IPS DF 4.7 (cell line): ENCODE data around the gene LCP2.

Experiments used
- DNase-seq: peaks from one replicate; pipeline ENCODE4 v3.0.0-alpha.2; 2013; ENCODE audit warnings: low spot score; ENCODE audit errors: extremely low read depth

The LCP2 gene

DNA sequence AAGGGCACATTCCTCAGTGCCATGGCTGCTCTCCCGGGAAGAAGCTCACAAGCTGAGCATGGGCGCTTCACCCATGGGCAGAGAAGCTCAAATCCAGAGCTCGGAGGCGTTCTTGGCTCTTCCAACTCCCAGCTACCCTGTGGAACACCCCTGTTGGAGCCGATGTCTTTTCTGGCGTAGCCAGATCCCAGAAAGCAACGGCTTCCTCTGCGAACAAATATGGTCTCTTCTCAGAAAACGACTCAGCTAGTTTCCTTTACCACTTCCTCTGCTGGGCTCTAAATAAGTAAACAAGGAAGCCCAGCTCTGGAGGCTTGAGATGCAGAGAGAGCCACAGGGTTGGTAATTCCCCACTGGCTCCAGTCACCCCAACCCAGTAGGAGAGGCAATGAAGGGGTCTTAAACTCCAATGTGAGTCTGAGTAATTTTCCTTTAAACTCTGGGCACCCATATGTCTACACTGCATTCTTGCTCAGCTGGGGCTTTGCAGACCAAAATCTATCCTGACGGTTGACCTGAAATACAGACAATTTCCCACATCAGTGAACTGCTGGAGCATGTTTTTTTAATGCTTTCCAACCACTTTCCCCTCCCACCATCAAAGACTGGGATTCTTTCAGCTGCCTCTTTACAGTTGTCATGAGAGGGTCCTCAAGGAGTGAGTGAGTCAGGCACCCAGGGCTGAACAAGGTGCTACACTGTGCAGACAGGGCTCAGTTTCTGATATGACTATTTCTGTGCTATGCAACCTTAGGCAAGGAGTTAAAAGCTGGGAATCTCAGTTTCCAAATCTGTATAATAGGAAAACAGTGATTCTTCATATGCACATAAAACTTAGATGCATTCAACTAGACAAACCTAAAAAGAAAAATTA, at the start of gene LCP2:
Gene LCP2, minus strand, starts transcription at position 189 of the 874 bp plus-strand sequence. Its CDS starts 166 bp downstream, at position 23.
- DNase-seq: no peak

DNA sequence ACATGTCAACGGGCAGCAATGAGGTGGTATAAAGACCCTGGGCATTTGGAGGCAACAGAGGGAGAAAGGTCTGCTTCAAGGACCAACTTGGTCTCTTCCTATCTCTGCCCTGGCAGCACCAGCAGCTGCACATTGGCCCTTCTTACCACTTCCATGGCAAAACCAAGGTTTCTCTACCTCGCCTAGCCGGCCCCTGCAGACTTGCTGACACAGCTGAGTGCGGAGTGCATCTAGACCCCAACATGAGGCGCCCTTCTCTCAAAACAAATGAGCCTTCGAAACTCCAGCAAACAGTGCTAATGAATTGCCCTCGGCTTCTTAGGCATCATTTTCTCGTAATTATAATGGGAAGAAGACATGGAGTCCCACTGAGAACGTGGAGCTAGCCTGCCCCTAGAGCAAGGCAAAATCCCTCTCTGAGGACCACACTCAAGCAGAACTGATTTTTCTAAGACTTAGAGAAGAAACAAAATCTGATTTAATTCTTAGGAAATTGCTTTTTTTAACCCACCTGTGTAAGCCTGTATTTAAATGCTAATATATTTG, 49.5 kb upstream of the LCP2 start:
- no peak for DNase-seq

DNA sequence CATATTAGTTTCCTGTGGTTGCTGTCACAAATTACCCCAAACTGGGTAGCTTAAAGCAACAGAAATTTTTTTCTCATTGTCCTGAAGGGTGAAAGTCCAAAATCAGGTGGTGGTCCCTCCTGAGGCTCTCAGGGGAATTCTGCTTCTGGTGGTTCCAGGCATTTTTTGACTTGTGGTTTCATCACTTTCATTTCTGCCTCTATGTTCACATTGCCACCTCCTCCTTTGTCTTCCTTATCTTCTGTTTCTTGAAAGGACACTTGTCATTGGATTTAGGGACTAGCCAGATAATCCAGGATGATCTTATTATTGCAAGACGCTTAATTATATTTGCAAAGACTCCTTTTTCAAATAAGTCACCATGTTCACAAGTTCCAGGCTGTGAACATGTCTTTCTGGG, 48.4 kb upstream of the LCP2 start:
- DNase-seq: no peak

DNA sequence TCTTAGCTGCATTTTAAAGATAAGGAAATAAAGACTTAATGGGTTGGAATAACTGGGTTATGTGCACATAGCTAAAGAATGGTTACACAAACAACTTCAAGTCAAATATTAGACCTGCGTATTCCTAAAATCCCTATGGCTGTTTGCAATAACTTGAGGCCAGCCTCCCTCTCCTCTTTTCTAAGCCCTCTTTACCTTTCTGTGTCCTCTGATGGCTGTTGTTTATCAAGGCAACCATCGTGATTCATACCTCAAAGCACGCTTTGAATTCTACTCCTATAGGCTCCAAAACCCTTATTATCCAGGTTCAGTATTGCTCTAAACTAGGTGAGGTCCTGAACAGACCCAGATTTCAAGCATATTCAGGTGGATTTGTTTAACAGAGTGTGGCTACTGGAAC, 45.6 kb upstream of the LCP2 start:
- no peak for DNase-seq

DNA sequence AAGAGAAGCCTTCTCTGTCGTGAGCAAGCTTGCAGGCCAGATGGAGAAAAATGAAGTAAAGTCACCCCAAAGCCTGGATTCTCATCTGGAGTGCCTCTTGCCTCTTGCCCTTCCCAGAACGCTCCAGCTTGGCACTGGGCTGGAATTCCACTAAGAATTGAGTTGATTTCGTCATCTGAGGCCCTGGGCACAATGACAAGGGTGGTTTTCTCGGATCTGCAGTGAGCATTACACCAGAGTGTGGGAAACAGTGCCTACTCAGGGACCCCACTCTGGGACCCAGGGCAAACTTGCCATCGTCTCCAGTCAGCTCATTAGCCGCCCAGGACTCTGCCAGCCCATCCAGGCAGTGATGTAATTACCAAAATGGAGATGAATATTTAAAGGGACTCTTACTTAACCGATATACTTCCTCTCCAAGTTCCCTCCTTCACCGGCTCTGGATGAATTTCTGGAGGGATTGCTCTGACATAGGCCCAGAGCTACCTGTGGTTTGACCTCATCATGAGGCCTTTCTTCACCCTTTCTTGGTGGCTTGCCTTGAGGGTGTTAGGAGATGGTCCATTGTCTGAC, 44.7 kb upstream of the LCP2 start:
- DNase-seq: no peak

DNA sequence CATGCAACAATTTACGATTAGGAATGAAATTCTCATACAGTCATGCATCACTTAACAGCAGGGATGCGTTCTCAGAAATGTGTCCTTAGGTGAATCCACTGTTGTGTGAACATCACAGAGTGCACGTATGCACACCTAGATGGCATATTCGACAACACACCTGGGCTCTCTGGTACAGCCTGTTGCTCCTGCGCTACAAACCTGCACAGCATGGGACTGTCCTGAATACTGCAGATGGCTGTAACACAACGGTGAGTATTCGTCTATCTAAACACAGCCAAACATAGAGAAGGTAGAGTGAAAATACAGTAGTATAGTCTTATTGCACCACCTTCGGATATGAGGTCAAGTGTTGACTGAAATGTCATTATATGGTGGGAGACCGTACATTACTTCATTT, 44.0 kb upstream of the LCP2 start:
- no peak for DNase-seq

DNA sequence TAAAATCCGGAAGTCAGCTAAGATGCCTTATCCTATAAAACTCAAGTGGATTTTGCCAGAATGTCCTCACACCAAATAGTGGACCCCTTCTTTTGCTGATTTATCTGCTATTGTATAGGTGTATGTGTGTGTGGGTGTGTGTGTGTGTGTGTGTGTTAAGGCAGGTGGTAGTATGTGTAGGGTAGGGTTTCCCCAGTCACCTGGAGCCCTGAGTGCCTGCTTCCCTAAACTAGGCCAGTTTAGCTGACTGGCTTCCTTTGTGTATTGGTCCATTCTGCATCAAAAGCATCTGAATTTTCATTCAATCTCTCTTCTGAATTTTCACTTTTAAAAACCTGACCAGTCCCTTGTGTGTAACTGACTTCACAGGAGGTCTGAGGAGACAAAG, 42.2 kb upstream of the LCP2 start:
- no peak for DNase-seq

DNA sequence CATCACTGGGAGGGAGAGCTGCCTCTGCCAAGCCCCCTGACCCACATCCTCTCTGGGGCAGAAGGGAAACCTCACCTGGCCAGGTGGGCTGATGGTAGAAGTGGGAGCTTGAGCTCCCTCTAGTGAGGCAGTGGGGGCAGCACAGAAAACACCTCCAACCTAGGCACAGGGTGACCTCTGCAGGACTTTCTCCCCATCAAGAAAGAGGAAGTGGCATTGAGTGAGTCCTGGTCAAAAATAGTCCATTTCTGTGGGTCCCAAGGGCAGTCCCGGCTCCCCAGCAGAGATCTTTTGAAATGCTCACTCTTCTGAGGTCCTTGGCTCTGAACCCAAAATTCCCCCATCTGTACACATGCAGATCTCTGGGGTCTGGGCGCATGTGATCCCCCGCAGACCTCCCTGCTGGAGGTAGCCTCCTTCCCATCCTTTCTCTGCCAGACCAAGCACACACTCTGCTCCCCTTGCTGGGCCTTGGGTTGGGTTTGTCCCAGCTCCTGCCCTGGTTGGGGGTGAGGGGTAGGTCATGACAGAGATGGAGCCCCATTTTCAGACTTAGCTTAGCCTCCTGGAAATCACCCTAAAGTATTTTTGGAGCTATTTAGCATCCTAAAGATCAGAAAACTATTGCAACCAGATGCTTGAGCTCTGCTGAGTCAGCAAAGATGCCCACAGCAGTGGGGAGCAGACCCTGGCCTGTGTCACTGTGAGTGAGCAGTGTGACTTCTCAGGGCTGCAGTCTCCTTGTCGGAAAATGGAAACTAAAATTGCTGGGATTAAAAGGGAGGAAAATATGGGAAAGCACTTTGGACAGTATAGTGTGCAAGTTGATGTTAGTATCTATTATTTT, 41.6 kb upstream of the LCP2 start:
- DNase-seq: no peak

DNA sequence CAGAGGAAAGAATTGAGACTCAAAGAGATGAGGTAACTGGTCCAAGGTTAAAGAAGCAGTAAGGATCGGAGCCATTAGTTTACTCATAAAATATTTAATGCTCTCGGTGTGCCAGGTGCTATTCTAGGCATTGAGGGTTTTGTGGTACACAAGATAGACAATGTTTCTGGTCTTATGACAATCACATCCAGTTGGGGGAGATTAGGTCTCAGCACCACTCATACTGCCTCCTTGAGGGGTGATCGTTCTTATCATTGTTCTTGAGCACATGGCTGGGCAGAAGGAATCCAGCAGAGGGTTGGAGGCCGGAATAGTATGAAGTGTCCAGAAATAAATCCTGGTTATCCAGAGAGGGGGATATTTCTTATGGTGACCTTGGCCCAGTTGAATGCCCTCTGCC, 40.7 kb upstream of the LCP2 start:
- no peak for DNase-seq

DNA sequence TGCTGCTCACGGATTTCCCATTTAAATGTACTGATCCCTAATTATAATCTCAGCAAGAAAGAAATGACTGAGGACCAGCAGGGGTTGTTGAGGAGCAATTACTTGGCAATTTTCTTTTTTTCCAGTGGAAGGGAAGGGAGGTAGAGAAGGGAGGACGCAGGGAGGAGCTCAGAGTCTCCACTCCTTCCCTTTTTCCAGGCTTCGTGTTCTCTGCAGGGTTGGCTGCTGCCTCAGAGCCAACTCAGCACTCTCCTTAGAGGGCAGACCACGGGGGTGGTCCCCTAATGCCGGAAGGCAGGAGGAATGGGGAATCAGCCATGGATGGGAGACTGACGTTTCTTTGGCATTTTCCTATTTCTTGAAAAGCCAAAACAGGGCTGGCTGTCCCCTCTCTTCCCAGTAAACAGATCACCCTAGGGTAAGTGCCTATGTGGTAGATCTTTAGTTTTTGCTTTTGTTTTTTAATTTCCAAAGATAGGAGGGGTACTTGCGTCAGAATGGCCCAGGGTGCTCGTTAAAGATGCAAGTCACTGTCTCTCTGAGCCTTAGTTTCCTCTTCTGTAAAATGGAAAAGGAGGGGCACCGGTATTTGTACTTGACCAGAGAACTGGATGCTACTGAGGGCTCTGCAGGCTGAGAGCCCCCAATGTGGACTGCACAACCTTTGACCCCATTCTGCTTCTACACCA, 39.6 kb upstream of the LCP2 start:
- DNase-seq: no peak

DNA sequence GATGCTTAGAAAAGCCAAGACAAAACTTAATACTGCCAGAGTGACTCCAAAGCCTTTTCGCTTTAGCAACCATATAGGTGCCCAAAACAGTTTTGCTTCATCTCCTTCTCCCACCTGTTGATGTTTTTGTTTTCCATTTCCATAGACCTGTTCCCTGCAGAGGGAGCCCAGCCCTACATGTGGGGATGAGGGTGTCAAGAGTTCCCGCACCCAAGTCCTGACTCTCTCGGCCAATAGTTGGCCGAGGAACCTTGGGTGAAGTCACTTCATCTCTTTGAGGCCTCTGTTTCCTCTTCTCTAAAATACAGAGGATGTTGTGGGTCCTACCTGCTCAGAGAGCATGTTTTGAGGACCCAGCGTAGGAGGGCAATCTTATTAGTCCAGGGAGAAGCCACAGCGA, 38.5 kb upstream of the LCP2 start:
- no peak for DNase-seq

DNA sequence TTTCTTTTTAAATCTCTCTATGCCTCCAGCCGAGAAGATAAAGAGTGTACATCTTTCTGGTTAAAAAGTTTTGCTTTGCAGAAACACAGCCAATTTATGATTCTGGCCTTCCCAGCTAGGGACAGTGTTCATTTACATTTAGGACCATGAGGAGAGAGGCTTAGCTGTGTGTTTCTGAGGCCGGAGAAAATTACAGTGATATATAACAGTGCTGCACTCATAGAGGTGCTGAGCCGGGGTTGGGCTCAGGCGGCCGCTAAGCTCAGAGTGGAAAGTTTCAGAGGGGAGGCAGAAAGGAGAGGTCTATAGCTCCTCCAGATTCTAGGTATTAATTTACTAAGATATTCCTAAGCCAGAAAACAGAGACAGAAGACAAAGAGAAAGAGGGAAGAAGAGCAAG, 37.0 kb upstream of the LCP2 start:
- no peak for DNase-seq

DNA sequence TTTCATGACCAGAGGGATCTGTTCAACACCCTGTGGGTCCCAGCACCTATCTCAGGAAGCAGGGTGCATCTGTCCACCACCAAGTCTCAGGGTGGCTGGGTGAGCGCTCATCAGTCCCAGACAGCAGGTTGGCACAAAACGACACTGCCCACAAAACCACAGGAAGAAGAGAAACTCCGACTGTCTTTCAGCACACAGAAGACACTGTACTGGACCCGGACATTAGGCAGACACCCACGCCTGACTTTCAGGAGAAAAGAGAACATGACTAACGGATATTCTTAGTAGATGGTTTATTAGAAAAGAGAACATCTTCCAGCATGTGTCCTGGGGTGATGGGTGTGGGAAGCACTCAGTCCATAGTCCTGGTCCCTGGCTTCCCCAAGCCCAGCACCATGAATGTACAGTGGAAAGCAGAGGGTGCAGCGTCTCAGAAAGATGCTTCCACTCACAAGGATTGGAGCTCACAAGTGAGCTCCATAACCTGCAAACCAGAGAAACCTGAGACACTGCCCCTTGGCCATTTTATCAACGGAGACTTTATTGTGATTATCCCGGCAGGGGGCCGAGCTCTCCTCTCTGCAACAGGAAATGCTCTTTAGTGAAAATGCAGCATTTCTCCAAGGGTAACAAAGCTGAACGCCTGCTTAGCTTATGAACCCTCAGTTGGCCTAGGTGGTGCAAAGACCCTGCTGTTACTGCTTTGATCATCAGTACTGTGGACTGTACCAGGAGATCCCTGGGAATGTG, 35.8 kb upstream of the LCP2 start:
- DNase-seq: no peak

DNA sequence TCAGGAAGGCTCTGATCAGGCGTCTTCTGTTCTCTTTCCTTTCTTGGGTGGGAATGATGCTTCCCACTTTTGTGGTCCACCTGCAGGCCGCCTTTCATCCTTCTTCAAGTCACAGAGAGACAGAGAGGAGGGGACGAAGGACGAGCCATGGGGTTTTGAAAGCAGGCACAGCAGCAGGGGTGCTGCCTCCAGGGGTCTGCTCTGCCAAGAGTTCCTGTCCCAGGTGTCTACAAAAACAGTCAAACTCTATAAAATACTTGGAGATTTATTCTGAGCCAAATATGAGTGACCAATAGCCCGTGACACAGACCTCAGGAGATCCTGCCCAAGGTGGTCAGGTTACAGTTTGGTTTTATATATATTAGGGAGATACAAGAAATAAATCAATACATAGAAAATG, 34.5 kb upstream of the LCP2 start:
- DNase-seq: no peak

DNA sequence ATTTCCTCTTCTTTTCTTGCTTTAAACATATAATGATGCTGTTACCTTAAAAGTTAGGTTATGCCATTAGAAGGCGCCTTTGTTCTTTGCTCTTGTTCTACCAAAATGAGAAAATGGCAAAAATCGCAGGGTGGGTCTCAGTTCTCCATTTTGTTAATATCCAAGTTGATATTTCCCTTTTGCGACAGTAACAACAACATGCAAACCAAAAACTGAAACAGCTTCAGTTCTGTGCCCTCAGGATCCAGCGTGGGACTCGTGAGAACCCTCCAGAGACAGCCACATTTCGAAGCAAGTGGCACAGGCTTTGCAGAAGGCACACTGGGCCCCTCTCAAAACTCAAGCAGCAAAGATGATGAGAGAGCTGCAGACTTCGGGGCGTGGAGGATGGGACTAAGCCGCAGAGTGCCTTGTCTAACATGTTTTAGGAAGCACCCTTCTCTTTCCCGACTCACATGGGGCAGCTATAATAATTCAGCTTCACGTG, 33.0 kb upstream of the LCP2 start:
- DNase-seq: no peak

DNA sequence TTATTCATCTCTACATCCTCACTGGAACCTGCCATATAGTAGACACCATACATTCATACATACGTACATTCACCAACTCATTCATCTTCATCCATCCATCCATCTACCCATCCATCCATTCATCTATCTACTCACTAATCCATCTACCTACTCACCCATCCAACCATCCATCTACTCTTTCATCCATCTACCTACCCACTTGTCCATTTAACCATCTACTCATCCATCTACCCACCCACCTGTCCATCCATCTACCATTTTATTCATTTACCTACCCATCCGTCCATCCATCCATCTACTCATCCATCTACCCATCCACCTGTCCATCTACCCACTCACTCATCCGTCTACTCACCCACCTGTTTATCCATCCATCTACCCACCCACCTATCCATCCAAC, 31.9 kb upstream of the LCP2 start:
- no peak for DNase-seq

DNA sequence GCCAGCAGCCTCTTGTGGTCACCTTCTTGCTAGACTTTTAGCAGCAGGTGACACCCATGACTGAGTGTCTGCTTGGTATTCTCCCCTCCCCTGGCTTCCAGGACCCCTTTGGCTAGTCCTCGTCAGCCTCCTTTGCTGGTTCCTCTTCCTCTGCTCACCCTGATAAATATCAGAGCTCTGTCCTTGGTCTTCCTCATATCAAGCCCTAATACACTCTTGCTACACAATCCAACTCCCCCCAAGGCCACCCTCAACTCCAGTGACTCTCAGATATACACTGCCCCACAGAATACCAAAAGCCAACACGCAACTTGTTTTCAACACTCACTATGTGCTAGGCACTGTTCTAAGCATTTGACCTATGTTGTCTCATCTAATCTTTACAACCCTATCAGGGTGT, 30.3 kb upstream of the LCP2 start:
- DNase-seq: no peak

DNA sequence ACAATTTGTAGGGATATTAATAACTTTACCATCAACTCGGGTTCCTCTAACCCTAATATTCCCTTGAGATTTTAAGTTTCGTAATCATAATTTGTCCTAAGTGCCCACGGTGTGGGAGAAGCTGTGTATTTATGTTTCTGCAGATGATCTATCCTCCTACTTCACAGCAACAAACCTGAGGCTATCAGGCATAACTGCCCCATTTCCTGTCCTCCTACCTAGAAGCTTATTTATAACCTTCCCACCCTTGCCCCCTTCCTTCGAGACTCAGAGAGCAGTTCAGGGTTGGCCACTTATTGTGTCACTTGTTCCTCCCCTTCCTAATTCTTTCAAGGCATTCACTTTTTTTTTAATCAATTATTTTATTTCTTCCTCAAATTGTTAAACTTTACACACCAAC, 29.6 kb upstream of the LCP2 start:
- DNase-seq: no peak

DNA sequence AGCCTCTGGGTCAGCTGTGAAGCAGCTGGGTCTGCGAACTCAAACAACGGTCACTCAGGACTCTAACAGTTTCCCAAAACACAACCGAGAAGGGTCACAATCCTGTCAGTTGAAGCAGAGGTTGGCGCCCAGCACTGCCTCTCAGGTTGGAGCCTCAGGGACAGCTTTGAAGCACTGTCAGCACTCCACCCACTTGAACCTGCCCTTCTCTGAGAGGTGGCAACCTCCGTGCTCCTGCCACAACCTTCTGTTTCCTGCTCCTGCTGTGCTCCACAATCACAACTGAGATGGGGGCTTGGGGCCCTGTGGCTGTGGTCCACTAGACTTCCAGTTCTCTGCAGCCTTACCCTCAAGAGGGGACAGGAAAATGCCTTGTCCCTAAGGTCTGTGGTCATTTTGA, 21.7 kb upstream of the LCP2 start:
- DNase-seq: no peak

DNA sequence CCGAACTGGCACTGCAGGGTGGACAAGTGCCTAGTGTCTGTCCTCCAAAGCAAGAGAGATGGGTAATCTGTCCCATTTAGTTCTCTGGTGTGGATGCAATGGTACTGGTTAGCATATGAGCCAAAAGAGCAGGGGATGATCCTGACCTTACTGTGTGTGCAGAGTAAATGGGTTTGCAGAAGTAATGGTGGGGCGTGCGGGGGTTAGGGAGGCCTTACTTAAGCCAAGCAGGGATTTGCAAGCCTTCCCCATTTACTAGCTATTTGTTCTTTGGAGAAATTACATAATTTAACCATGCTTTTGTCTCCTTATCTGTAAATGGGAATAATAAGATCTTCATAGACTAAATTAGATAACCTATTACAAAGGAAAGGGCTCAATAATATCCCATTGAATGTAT, 19.9 kb upstream of the LCP2 start:
- DNase-seq: no peak

DNA sequence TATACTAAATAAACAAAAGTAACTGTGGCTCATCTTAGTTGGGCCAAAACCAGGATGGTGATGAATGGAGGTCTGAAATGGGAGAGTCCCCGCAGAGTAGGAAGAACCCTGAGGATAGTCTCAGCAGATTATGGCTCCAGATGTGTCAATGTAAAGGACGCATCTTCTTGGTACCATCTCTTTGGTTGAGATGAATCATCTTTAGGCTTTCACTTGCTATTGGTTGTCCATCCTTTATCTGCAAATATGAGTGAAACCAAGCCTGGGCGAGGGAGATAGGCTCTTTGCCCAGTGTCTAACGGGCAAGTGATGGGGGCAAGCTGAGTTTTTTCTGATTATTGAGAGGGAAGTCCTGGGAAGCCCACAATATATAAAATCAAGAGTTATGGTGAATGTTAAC, 19.4 kb upstream of the LCP2 start:
- DNase-seq: no peak
